ENCODE measurements around the gene C11orf54. TPM values are rescaled to one million over a fixed set of nuclear protein-coding genes. Genes with fewer than 3 reads are reported as not detected.

The C11orf54 gene
- total and polyA plus RNA-seq, 4 donors, result 60.8 to 154 (median 114) TPM

DNA sequence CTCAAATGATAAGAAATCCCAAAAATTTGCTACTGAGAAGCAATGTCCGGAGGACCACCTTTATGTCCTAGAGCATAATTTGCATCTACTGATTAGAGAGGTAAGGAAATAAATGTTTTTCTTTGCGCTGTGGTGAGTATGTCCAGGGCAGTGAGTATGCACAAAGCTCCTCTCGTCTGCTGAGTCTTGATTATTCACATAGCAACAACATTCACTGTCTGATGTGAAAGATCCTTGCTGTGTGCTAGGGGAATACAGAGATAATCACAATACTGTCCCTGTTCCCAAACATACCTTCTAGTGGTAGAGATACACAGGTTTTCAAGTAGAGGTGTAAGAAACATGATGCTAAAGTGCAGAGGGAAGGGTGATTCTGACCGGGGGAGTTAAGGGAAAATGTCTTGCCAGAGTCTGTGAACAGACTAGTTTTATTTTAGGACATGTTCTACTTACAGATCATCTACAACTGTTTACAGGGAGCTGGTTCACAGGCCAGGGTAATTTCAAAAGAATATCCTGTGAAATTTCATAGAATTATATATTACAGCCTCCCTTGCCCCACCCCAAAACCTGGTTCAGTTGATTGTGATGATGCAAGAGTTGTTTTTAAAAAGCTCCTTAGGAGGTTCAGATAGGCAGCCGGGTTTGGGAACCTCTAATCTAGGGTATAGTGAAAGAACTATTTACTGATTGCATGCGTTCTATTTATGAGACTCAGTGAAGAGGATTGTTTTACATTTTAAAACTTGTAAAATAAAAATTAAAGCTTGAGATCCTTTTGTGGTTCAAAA is 55.2 kb downstream of the C11orf54 start:
- Histone ChIP-seq H3K4me3 (ENCODE audit: low read depth in 1 of 3, low read length in 3 of 3) (no peak overlapping the region), H3K9ac (ENCODE audit: low read depth in 1 of 2, low read length in 2 of 2) (no peak overlapping the region), H3K27ac (ENCODE audit: low read depth in 1 of 2, low read length in 2 of 2) (no peak overlapping the region), H3K27me3 (ENCODE audit: control insufficient read depth in 4 of 4, insufficient read depth in 4 of 4, low read length in 3 of 4) (no peaks in the 10 kb centered on the region), H3K4me1 (ENCODE audit: control insufficient read depth in 4 of 4, insufficient read depth in 4 of 4, low read length in 3 of 4) (no peaks in the 10 kb centered on the region), H3K36me3 (ENCODE audit: control insufficient read depth in 4 of 4, insufficient read depth in 3 of 4, low read depth in 1 of 4, low read length in 3 of 4) (peaks cover 21 to 72% (median 64%) of the 10 kb centered on the region in 4 donors), H3K9me3 (ENCODE audit: control insufficient read depth in 4 of 4, low read length in 3 of 4) (no peaks in the 10 kb centered on the region)
- no peak for DNase-seq (ENCODE audit: low spot score)
- TF ChIP-seq, protein P1, sequence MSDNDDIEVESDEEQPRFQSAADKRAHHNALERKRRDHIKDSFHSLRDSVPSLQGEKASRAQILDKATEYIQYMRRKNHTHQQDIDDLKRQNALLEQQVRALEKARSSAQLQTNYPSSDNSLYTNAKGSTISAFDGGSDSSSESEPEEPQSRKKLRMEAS (IDR thresholded peaks at IDR 0.05), result no peak
- TF ChIP-seq HNF4A (conservative IDR thresholded peaks at IDR 0.05) (no peak), TAF1 (conservative IDR thresholded peaks at IDR 0.05) (no peak)
- 95% methylated on average over 6 of the region's 6 CpGs for WGBS

DNA sequence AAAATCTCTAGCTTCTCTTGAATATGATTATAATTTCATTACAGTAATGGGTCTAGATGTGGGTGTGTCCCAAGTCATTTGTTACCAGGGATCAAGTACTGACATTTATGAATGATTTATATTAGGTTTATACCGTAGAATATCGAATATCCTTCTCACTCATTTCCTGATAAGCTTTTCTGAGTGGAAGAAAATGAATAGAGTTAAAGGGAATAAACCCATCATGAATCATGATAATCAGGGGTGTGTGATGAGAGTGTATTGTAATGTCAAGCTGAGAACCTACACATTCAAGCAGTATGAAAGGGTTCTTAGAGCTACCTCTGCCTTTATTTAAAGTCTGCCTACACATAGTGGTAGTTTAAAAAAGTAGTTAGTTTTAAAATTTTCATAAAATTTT is 59.9 kb downstream of the C11orf54 start:
- Histone ChIP-seq H3K36me3 (ENCODE audit: control insufficient read depth in 4 of 4, insufficient read depth in 3 of 4, low read depth in 1 of 4, low read length in 3 of 4) (peaks cover 19 to 57% (median 49%) of the 10 kb centered on the region in 4 donors), H3K9ac (ENCODE audit: low read depth in 1 of 2, low read length in 2 of 2) (no peak overlapping the region), H3K27me3 (ENCODE audit: control insufficient read depth in 4 of 4, insufficient read depth in 4 of 4, low read length in 3 of 4) (no peaks in the 10 kb centered on the region), H3K27ac (ENCODE audit: low read depth in 1 of 2, low read length in 2 of 2) (no peak overlapping the region), H3K9me3 (ENCODE audit: control insufficient read depth in 4 of 4, low read length in 3 of 4) (no peaks in the 10 kb centered on the region), H3K4me3 (ENCODE audit: low read depth in 1 of 3, low read length in 3 of 3) (no peak overlapping the region), H3K4me1 (ENCODE audit: control insufficient read depth in 4 of 4, insufficient read depth in 4 of 4, low read length in 3 of 4) (no peaks in the 10 kb centered on the region)
- TF ChIP-seq GABPA (IDR thresholded peaks at IDR 0.05 in 1 of 2, conservative IDR thresholded peaks at IDR 0.05 in 1 of 2) (no peak), NR2F2 (IDR thresholded peaks at IDR 0.05) (no peak), FOXA1 (IDR thresholded peaks at IDR 0.05) (no peak), JUND (IDR thresholded peaks at IDR 0.05) (no peak), RXRA (IDR thresholded peaks at IDR 0.05) (no peak)
- no peak for DNase-seq (ENCODE audit: low spot score)
- 83% methylated on average over 2 of the region's 2 CpGs for WGBS

DNA sequence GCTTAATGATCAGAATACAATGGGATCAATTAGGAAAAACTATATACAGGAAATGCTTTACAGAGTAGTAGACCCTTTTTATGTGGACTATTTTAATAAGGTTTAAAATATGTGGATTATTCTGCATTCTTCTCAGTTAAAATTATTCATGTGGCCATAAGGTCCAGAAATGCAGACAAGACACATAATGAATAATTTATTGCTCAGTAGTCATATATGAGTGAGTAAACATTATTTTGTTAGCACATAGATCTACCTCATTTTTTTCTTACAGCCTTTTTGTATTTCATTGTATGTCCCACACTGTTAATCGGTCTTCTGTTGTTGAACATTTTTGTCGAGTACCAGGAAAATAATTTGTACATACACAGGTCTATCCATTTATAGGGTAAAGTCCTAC is 63.4 kb downstream of the C11orf54 start:
- Histone ChIP-seq H3K27me3 (ENCODE audit: control insufficient read depth in 4 of 4, insufficient read depth in 4 of 4, low read length in 3 of 4) (no peaks in the 10 kb centered on the region), H3K36me3 (ENCODE audit: control insufficient read depth in 4 of 4, insufficient read depth in 3 of 4, low read depth in 1 of 4, low read length in 3 of 4) (peaks cover 11 to 50% (median 44%) of the 10 kb centered on the region in 4 donors), H3K4me1 (ENCODE audit: control insufficient read depth in 4 of 4, insufficient read depth in 4 of 4, low read length in 3 of 4) (no peaks in the 10 kb centered on the region), H3K4me3 (ENCODE audit: low read depth in 1 of 3, low read length in 3 of 3) (no peak overlapping the region), H3K27ac (ENCODE audit: low read depth in 1 of 2, low read length in 2 of 2) (no peak overlapping the region), H3K9ac (ENCODE audit: low read depth in 1 of 2, low read length in 2 of 2) (no peak overlapping the region), H3K9me3 (ENCODE audit: control insufficient read depth in 4 of 4, low read length in 3 of 4) (no peaks in the 10 kb centered on the region)
- DNase-seq (ENCODE audit: low spot score), result no peak
- WGBS, result 96% methylated on average over 2 of the region's 2 CpGs
- TF ChIP-seq JUND (IDR thresholded peaks at IDR 0.05), result no peak
- TF ChIP-seq EGR1 (IDR thresholded peaks at IDR 0.05; ENCODE audit: low read depth in 2 of 2), result no peak
- TF ChIP-seq HNF4A (conservative IDR thresholded peaks at IDR 0.05), result no peak
- TF ChIP-seq RXRA (IDR thresholded peaks at IDR 0.05), result no peak
- no peak for TF ChIP-seq FOXA2 (IDR thresholded peaks at IDR 0.05)

DNA sequence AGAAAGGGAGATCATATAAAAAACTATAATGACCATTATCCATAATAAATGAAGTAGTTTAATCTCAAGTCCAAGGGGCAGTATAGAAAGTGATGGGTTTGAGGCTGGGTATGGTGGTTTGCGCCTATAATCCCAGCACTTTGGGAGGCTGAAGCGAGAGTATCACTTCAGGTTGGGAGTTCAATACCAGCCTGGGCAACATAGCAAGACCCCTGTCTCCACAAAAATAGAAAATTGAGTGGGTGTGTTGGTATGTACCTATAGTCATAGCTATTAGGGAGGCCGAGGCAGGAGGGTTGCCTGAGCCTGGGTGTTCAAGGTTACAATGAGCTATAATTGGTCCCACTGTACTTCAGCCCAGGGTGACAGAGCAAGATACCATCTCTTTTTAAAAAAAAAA is 66.5 kb downstream of the C11orf54 start:
- peaks cover 11 to 65% (median 50%) of the 10 kb centered on the region in 4 donors for H3K36me3 ChIP-seq (ENCODE audit: control insufficient read depth in 4 of 4, insufficient read depth in 3 of 4, low read depth in 1 of 4, low read length in 3 of 4)
- H3K4me3 ChIP-seq (ENCODE audit: low read depth in 1 of 3, low read length in 3 of 3), result no peak overlapping the region
- TF ChIP-seq FOXA1 (IDR thresholded peaks at IDR 0.05), result no peak
- TF ChIP-seq TAF1 (conservative IDR thresholded peaks at IDR 0.05), result no peak
- no peak for TF ChIP-seq NR2F2 (IDR thresholded peaks at IDR 0.05)
- TF ChIP-seq, protein P2, sequence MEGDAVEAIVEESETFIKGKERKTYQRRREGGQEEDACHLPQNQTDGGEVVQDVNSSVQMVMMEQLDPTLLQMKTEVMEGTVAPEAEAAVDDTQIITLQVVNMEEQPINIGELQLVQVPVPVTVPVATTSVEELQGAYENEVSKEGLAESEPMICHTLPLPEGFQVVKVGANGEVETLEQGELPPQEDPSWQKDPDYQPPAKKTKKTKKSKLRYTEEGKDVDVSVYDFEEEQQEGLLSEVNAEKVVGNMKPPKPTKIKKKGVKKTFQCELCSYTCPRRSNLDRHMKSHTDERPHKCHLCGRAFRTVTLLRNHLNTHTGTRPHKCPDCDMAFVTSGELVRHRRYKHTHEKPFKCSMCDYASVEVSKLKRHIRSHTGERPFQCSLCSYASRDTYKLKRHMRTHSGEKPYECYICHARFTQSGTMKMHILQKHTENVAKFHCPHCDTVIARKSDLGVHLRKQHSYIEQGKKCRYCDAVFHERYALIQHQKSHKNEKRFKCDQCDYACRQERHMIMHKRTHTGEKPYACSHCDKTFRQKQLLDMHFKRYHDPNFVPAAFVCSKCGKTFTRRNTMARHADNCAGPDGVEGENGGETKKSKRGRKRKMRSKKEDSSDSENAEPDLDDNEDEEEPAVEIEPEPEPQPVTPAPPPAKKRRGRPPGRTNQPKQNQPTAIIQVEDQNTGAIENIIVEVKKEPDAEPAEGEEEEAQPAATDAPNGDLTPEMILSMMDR (IDR thresholded peaks at IDR 0.05; ENCODE audit: low read depth, low read length, missing input control), result no peak
- no peak for TF ChIP-seq GABPA (IDR thresholded peaks at IDR 0.05 in 1 of 2, conservative IDR thresholded peaks at IDR 0.05 in 1 of 2)
- TF ChIP-seq, protein P1 (IDR thresholded peaks at IDR 0.05), result no peak
- TF ChIP-seq HNF4G (IDR thresholded peaks at IDR 0.05), result no peak
- TF ChIP-seq EGR1 (IDR thresholded peaks at IDR 0.05; ENCODE audit: low read depth in 2 of 2), result no peak
- TF ChIP-seq YY1 (IDR thresholded peaks at IDR 0.05), result no peak
- H3K27me3 ChIP-seq (ENCODE audit: control insufficient read depth in 4 of 4, insufficient read depth in 4 of 4, low read length in 3 of 4), result no peaks in the 10 kb centered on the region
- H3K4me1 ChIP-seq (ENCODE audit: control insufficient read depth in 4 of 4, insufficient read depth in 4 of 4, low read length in 3 of 4), result no peaks in the 10 kb centered on the region
- no peak for DNase-seq (ENCODE audit: low spot score)
- H3K9ac ChIP-seq (ENCODE audit: low read depth in 1 of 2, low read length in 2 of 2), result no peak overlapping the region
- H3K9me3 ChIP-seq (ENCODE audit: control insufficient read depth in 4 of 4, low read length in 3 of 4), result no peaks in the 10 kb centered on the region
- over 99% methylated on average over 3 of the region's 3 CpGs for WGBS
- no peak overlapping the region for H3K27ac ChIP-seq (ENCODE audit: low read depth in 1 of 2, low read length in 2 of 2)

All from liver (tissue), 9 donors.